HEK293T (cell line): ENCODE results near the gene BMPR2.

Experiments used
- CTCF ChIA-PET: fragments of 350-600 bp; formaldehyde crosslinking; extraction: SDS; loops from one replicate; lab custom pipeline; 2021; ENCODE audit warnings: antibody characterized with exemption, inconsistent platforms; lab: Yijun Ruan, JAX
- POLR2A ChIA-PET: fragments of 350-600 bp; formaldehyde crosslinking; extraction: SDS; loops from one replicate; lab custom pipeline; 2020; ENCODE audit warnings: antibody characterized with exemption, inconsistent platforms; lab: Yijun Ruan, JAX
- DNase-seq: peaks from one replicate; pipeline ENCODE4 v3.0.0; 2012; ENCODE audit warnings: mixed read lengths; ENCODE audit errors: extremely low spot score
- ARNT ChIP-seq: fragments of 450-650 bp; IDR thresholded peaks from 2 replicates; pipeline ENCODE4 v1.6.1; 2017; ENCODE audit warnings: mild to moderate bottlenecking
- BHLHE40 ChIP-seq: fragments of 450-650 bp; IDR thresholded peaks from 2 replicates; pipeline ENCODE4 v1.6.1; 2016; ENCODE audit warnings: mild to moderate bottlenecking, moderate library complexity, borderline replicate concordance
- CTBP1 ChIP-seq: fragments of 450-650 bp; IDR thresholded peaks from 2 replicates; pipeline ENCODE4 v1.6.1; 2016; ENCODE audit warnings: borderline replicate concordance
- ELF4 ChIP-seq: fragments of 450-650 bp; IDR thresholded peaks from 2 replicates; pipeline ENCODE4 v1.6.1; 2017; ENCODE audit warnings: antibody characterized with exemption
- FOXA1 ChIP-seq: fragments of 450-650 bp; IDR thresholded peaks from 2 replicates; pipeline ENCODE4 v1.6.1; 2016; ENCODE audit warnings: mild to moderate bottlenecking
- FOXK2 ChIP-seq: fragments of 450-650 bp; IDR thresholded peaks from 2 replicates; pipeline ENCODE4 v1.6.1; 2016; ENCODE audit warnings: mild to moderate bottlenecking
- FOXM1 ChIP-seq: fragments of 450-650 bp; IDR thresholded peaks from 2 replicates; pipeline ENCODE4 v1.6.1; 2017; ENCODE audit warnings: mild to moderate bottlenecking, borderline replicate concordance
- HDGF ChIP-seq: fragments of 450-650 bp; IDR thresholded peaks from 2 replicates; pipeline ENCODE4 v1.6.1; 2017; ENCODE audit warnings: antibody characterized with exemption, borderline replicate concordance
- L3MBTL2 ChIP-seq: fragments of 450-650 bp; conservative IDR thresholded peaks from 2 replicates; pipeline ENCODE4 v1.6.1; 2016; ENCODE audit warnings: mild to moderate bottlenecking
- LEF1 ChIP-seq: fragments of 450-650 bp; IDR thresholded peaks from 2 replicates; pipeline ENCODE4 v1.6.1; 2017; ENCODE audit warnings: mild to moderate bottlenecking, borderline replicate concordance
- NFRKB ChIP-seq: fragments of 450-650 bp; IDR thresholded peaks from 2 replicates; pipeline ENCODE4 v1.6.1; 2016; ENCODE audit warnings: mild to moderate bottlenecking, moderate library complexity
- SP1 ChIP-seq: fragments of 450-650 bp; IDR thresholded peaks from 2 replicates; pipeline ENCODE4 v1.6.1; 2017
- SUZ12 ChIP-seq: fragments of 450-650 bp; IDR thresholded peaks from 2 replicates; pipeline ENCODE4 v1.6.1; 2016; ENCODE audit warnings: mild to moderate bottlenecking
- TARDBP ChIP-seq: fragments of 450-650 bp; IDR thresholded peaks from 2 replicates; pipeline ENCODE4 v1.6.1; 2016
- ZNF384 ChIP-seq: fragments of 450-650 bp; IDR thresholded peaks from 2 replicates; pipeline ENCODE4 v1.6.1; 2016
- TF ChIP-seq, protein P1 (sequence below): fragments of 450-650 bp; IDR thresholded peaks from 2 replicates; pipeline ENCODE4 v1.6.1; 2016

Gene BMPR2

GRCh38 chr2:202583709-202584219 is 207.6 kb downstream of the BMPR2 start:
- ChIA-PET CTCF (interaction anchor here (0.6 kb wide), 1 partner anchor 213 kb away, joined by 3 read pairs; no protein-coding TSS in a partner anchor), POLR2A (no interaction called here)
- no peak for DNase-seq
- TF ChIP-seq LEF1 (no peak), CTBP1 (no peak), BHLHE40 (no peak), TARDBP (no peak), FOXK2 (no peak), NFRKB (no peak)

GRCh38 chr2:202588647-202589581 is 212.8 kb downstream of the BMPR2 start:
- DNase-seq: peak; percentile 78
- ChIA-PET POLR2A (interaction anchor here (0.8 to 1.0 kb wide), 2 partner anchors 47 to 282 kb away, joined by 3 read pairs; no protein-coding TSS in a partner anchor), CTCF (interaction anchor here (0.6 to 1.8 kb wide), 6 partner anchors 10 to 1226 kb away, joined by 3 to 10 read pairs (median 4); no protein-coding TSS in a partner anchor)
- TF ChIP-seq ARNT: peak; percentile 97
- TF ChIP-seq FOXM1: no peak

- TF ChIP-seq SP1 (no peak), TARDBP (no peak), HDGF (no peak), FOXM1 (no peak), FOXA1 (no peak), LEF1 (no peak), BHLHE40 (no peak), SUZ12 (no peak), CTBP1 (no peak), ARNT (no peak)
- CTCF ChIA-PET: interaction anchor here (0.6 to 1.8 kb wide), 4 partner anchors 12 to 1225 kb away, joined by 3 to 7 read pairs (median 4); no protein-coding TSS in a partner anchor
- POLR2A ChIA-PET: interaction anchor here (1.0 to 1.7 kb wide), 3 partner anchors 46 to 322 kb away, joined by 3 to 6 read pairs (median 3); partner anchors contain the start of genes FAM117B and WDR12
- no peak for DNase-seq
These were observed 213.4 kb downstream of the BMPR2 start for GRCh38 chr2:202589582-202589949.

GRCh38 chr2:202592566-202592965 is 216.4 kb downstream of the BMPR2 start:
- ChIA-PET POLR2A (interaction anchor here (0.9 kb wide), 1 partner anchor 42 kb away, joined by 3 read pairs; no protein-coding TSS in a partner anchor), CTCF (interaction anchor here (0.7 kb wide), 1 partner anchor 239 kb away, joined by 3 read pairs; no protein-coding TSS in a partner anchor)
- no peak for TF ChIP-seq HDGF
- TF ChIP-seq SUZ12: no peak
- no peak for TF ChIP-seq ELF4
- TF ChIP-seq L3MBTL2: no peak
- no peak for TF ChIP-seq TARDBP
- no peak for TF ChIP-seq LEF1
- no peak for TF ChIP-seq ZNF384
- no peak for TF ChIP-seq BHLHE40
- no peak for TF ChIP-seq ARNT
- TF ChIP-seq FOXA1: no peak
- TF ChIP-seq, protein P1, sequence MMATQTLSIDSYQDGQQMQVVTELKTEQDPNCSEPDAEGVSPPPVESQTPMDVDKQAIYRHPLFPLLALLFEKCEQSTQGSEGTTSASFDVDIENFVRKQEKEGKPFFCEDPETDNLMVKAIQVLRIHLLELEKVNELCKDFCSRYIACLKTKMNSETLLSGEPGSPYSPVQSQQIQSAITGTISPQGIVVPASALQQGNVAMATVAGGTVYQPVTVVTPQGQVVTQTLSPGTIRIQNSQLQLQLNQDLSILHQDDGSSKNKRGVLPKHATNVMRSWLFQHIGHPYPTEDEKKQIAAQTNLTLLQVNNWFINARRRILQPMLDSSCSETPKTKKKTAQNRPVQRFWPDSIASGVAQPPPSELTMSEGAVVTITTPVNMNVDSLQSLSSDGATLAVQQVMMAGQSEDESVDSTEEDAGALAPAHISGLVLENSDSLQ: no peak
- no peak for TF ChIP-seq SP1
- no peak for TF ChIP-seq NFRKB
- TF ChIP-seq CTBP1: no peak
- DNase-seq: no peak

DNA sequence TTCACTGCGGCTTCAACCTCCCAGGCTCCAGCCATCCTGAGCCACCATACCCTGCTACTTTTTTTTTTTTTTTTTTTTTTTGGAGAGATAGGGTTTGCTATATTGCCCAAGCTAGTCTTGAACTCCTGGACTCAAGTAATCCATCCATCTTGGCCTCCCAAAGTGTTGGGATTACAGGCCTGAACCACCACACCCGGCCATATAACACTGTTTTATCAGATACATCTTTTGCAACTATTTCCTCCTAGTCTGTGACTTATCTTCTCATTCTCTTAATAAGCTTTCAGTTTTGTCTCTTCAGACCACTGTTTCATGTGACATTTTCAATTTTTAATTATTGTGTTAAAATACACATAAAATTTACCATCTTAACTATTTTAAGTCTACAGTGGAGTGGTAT is 223.0 kb downstream of the BMPR2 start:
- POLR2A ChIA-PET: no interaction called here
- TF ChIP-seq LEF1: no peak
- no peak for TF ChIP-seq CTBP1
- TF ChIP-seq SP1: no peak
- TF ChIP-seq ARNT: no peak
- TF ChIP-seq TARDBP: no peak
- no peak for TF ChIP-seq FOXM1
- no peak for TF ChIP-seq L3MBTL2
- TF ChIP-seq SUZ12: no peak

GRCh38 chr2:202599911-202600310 is 223.8 kb downstream of the BMPR2 start:
- POLR2A ChIA-PET: no interaction called here
- no peak for DNase-seq
- CTCF ChIA-PET: interaction anchor here (0.6 kb wide), 1 partner anchor 1215 kb away, joined by 3 read pairs; no protein-coding TSS in a partner anchor
- no peak for TF ChIP-seq CTBP1
- TF ChIP-seq, protein P1: no peak

More for the DNA sequence above, 223.0 kb downstream of the BMPR2 start:
- CTCF ChIA-PET: interaction anchor here (1.9 kb wide), 1 partner anchor 11 kb away, joined by 4 read pairs; no protein-coding TSS in a partner anchor
- no peak for DNase-seq

DNA sequence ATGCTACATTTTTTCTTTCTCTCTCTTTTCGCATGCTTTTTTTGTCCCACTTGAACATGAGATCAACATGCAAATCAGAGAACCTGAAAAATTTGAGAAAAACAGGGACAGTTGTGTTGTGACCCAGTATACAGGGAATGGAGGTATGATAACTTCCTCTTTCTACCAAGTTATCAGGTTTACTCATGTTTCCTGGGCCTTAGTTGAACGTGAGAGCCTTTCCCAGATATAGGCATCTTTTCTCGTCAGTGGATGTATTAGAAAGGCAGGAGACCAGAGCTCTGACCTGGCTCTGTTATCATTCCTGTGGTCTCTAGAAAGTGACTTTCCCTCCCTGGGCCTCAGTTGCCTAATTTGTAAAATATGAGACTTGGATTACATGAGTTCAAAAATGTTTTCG is 228.6 kb downstream of the BMPR2 start:
- TF ChIP-seq L3MBTL2: no peak
- TF ChIP-seq NFRKB: no peak
- TF ChIP-seq LEF1: no peak
- no peak for TF ChIP-seq HDGF
- TF ChIP-seq SUZ12: no peak
- TF ChIP-seq, protein P1: no peak
- no peak for TF ChIP-seq CTBP1
- no peak for TF ChIP-seq BHLHE40
- no peak for TF ChIP-seq SP1
- no peak for TF ChIP-seq ARNT
- TF ChIP-seq ELF4: no peak
- no peak for TF ChIP-seq FOXM1
- no peak for TF ChIP-seq FOXK2
- TF ChIP-seq FOXA1: no peak
- TF ChIP-seq TARDBP: no peak
- TF ChIP-seq ZNF384: no peak
- ChIA-PET POLR2A (no interaction called here), CTCF (interaction anchor here (0.7 kb wide), 1 partner anchor 87 kb away, joined by 3 read pairs; no protein-coding TSS in a partner anchor)
- DNase-seq: no peak
